ENCODE results near the gene SEMA5A. TPM values are rescaled to one million over a fixed set of nuclear protein-coding genes. Genes with fewer than 3 reads are reported as not detected.

Gene SEMA5A
- total RNA-seq, 4 donors from 2014 or later = 13.4 to 22.3 (median 18.5) TPM

DNA sequence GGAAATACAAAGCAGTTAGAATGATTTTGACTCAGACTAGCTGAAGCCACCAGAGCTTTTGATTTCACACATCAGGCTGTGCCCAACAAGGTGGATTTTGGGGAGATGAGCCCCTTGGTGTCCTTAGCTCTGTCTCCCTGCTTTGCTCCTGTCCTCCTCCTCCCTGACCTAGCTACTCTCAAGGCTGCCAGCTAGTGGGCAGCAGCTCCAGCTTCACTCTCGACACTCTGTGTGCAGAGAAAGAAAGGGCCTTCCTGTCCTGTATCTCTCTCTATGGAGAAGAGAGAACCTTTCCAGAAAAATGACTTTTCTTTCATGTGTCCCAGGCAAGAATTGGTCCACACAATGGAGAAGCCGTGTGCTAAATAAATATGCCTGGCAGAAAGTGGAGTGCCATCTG lies 446.2 kb downstream of the SEMA5A start:
- TF ChIP-seq, protein P1, sequence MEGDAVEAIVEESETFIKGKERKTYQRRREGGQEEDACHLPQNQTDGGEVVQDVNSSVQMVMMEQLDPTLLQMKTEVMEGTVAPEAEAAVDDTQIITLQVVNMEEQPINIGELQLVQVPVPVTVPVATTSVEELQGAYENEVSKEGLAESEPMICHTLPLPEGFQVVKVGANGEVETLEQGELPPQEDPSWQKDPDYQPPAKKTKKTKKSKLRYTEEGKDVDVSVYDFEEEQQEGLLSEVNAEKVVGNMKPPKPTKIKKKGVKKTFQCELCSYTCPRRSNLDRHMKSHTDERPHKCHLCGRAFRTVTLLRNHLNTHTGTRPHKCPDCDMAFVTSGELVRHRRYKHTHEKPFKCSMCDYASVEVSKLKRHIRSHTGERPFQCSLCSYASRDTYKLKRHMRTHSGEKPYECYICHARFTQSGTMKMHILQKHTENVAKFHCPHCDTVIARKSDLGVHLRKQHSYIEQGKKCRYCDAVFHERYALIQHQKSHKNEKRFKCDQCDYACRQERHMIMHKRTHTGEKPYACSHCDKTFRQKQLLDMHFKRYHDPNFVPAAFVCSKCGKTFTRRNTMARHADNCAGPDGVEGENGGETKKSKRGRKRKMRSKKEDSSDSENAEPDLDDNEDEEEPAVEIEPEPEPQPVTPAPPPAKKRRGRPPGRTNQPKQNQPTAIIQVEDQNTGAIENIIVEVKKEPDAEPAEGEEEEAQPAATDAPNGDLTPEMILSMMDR (IDR thresholded peaks at IDR 0.05) = no peak
- TF ChIP-seq POLR2A (IDR thresholded peaks at IDR 0.05) = no peak
- DNase-seq (ENCODE audit: low spot score in 2 of 2) = no peak
- 74 to 82% methylated on average over 2 of the region's 2 CpGs for WGBS, 2 donors
- intact Hi-C loops (cut with DNase I; ENCODE audit: low total_unique reads) = no loop called here
- H3K4me3 ChIP-seq (ENCODE audit: low read depth, poor library complexity, severe bottlenecking) = no peak overlapping the region

DNA sequence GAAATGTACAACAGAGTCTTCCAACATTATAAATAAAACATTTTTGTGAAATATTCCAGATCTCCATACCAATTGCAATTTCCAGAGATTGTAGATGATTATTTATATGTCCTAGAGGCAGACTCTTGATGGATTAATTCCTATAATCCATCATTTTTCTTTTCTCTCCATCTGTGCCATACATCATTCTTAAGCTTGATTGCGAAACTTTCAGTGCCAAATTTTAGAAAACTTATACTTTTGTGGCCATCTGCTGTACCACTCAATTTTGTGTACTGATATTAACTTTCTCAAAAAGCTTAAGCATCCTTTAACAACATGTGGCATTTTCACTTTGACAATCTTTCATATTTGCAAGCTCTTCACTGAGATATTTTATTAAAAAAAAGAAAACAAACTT lies 446.9 kb downstream of the SEMA5A start:
- WGBS, 2 donors = 83 to 98% methylated on average over 1 of the region's 1 CpG
- DNase-seq (ENCODE audit: low spot score in 2 of 2) = no peak
- intact Hi-C loops (cut with DNase I; ENCODE audit: low total_unique reads) = no loop called here
- TF ChIP-seq POLR2A (IDR thresholded peaks at IDR 0.05) = no peak
- TF ChIP-seq, protein P1 (IDR thresholded peaks at IDR 0.05) = no peak
- no peak overlapping the region for H3K4me3 ChIP-seq (ENCODE audit: low read depth, poor library complexity, severe bottlenecking)

- H3K4me3 ChIP-seq (ENCODE audit: low read depth, poor library complexity, severe bottlenecking) = no peak overlapping the region
- TF ChIP-seq POLR2A (IDR thresholded peaks at IDR 0.05) = no peak
- TF ChIP-seq, protein P1 (IDR thresholded peaks at IDR 0.05) = no peak
- 60 to 62% methylated on average over 6 of the region's 6 CpGs for WGBS, 2 donors
- intact Hi-C loops (cut with DNase I; ENCODE audit: low total_unique reads) = no loop called here
- no peak for DNase-seq (ENCODE audit: low spot score in 2 of 2)
Observed at GRCh38 chr5:9094582-9094981, 451.3 kb downstream of the SEMA5A start.

- intact Hi-C loops (cut with DNase I; ENCODE audit: low total_unique reads) = no loop called here
- H3K4me3 ChIP-seq (ENCODE audit: low read depth, poor library complexity, severe bottlenecking) = no peak overlapping the region
- DNase-seq (ENCODE audit: low spot score in 2 of 2) = no peak
- no peak for TF ChIP-seq POLR2A (IDR thresholded peaks at IDR 0.05)
- TF ChIP-seq, protein P1 (IDR thresholded peaks at IDR 0.05) = no peak
- WGBS, 2 donors = 86 to 87% methylated on average over 5 of the region's 5 CpGs
Observed at GRCh38 chr5:9091896-9092662, 453.8 kb downstream of the SEMA5A start.

DNA sequence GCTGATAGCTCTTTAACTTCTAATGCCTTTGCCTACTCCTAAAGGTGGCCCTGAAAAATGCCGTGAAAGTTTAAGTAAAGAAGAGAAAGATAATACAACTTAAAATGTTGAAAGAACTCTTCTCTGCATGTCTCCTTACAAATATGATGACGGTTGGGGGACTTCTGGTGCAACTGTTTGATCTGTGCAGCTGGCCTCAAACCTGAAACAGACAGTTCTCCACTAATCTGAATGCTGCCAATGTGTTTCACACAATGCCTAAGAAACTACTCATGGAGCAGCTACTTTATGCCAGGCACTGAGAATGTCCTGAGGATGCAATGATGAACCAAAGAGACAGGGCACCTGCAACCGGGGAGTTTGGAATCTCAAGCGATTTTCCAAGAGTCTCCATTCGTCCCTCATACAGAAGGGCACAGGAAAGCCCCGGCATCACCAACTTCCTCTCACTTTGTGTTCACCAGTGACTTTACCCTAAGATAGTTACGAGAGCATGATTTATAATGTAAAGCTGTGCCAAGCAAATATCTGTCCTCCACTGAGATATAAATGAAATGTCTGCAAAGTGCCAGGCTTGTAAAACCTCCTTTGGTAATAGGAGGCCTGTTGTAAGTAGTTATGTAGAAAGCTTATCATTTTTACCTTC lies 455.4 kb downstream of the SEMA5A start:
- 84 to 90% methylated on average over 7 of the region's 7 CpGs for WGBS, 2 donors
- DNase-seq (ENCODE audit: low spot score in 2 of 2) = no peak
- H3K4me3 ChIP-seq (ENCODE audit: low read depth, poor library complexity, severe bottlenecking) = no peak overlapping the region
- intact Hi-C loops (cut with DNase I; ENCODE audit: low total_unique reads) = no loop called here
- no peak for TF ChIP-seq POLR2A (IDR thresholded peaks at IDR 0.05)
- TF ChIP-seq, protein P1 (IDR thresholded peaks at IDR 0.05) = no peak

All from lower leg skin (tissue), 4 donors.